MCF 10A (cell line): ENCODE results near the gene MLXIP. TPM values are rescaled to one million over a fixed set of nuclear protein-coding genes. Genes with fewer than 3 reads are reported as not detected.

ENCODE experiments used
- BruUV-seq: library from RNA; stranded (reverse); fragments of 400-500 nt; replicated peaks from 2 replicates; lab custom pipeline; 2021; lab: Mats Ljungman, UMichigan
- CTCF ChIA-PET: fragments of 300-600 bp; sonication (Branson Sonifier 250); formaldehyde crosslinking; extraction: SDS; loops from one replicate; lab custom pipeline; 2021; ENCODE audit warnings: antibody characterized with exemption, inconsistent platforms; lab: Yijun Ruan, JAX
- POLR2A ChIA-PET: fragments of 300-600, 350-650 bp; sonication (Branson Sonifier 250); formaldehyde crosslinking; extraction: SDS; loops from one replicate; lab custom pipeline; 2020; ENCODE audit warnings: antibody characterized with exemption, inconsistent platforms; lab: Yijun Ruan, JAX
- DNase-seq: peaks from one replicate; pipeline ENCODE4 v3.0.0-alpha.2; 2018; ENCODE audit not compliant: unreplicated experiment
- H3K27ac Mint-ChIP-seq: one replicate; pipeline ENCODE4 v1.8.0; 2022; ENCODE audit warnings: mild to moderate bottlenecking, low read depth, mixed read lengths; ENCODE audit not compliant: unreplicated experiment
- H3K27me3 Mint-ChIP-seq: one replicate; pipeline ENCODE4 v1.8.0; 2022; ENCODE audit warnings: mixed read lengths; ENCODE audit not compliant: insufficient read depth, unreplicated experiment
- H3K36me3 Mint-ChIP-seq: one replicate; pipeline ENCODE4 v1.8.0; 2022; ENCODE audit warnings: mild to moderate bottlenecking, moderate library complexity, mixed read lengths; ENCODE audit not compliant: insufficient read depth, unreplicated experiment
- H3K4me1 Mint-ChIP-seq: one replicate; pipeline ENCODE4 v1.8.0; 2022; ENCODE audit warnings: mixed read lengths; ENCODE audit not compliant: insufficient read depth, unreplicated experiment
- H3K4me3 Mint-ChIP-seq: one replicate; pipeline ENCODE4 v1.8.0; 2022; ENCODE audit warnings: mild to moderate bottlenecking, moderate library complexity, mixed read lengths; ENCODE audit not compliant: unreplicated experiment
- H3K9me3 Mint-ChIP-seq: one replicate; pipeline ENCODE4 v1.8.0; 2022; ENCODE audit warnings: mixed read lengths; ENCODE audit not compliant: unreplicated experiment
- CTCF ChIP-seq: fragments of 200-600 bp; IDR thresholded peaks from one replicate; pipeline ENCODE4 v1.8.0; 2022; ENCODE audit warnings: antibody characterized with exemption, mild to moderate bottlenecking; ENCODE audit not compliant: unreplicated experiment
- intact Hi-C: fragments of 100-400 bp; cut with micrococcal nuclease; formaldehyde crosslinking; loops from 2 replicates; pipeline ENCODE4 v1.14.1; 2022
- total RNA-seq: library from RNA; stranded (reverse); gene quantifications from 2 replicates; pipeline ENCODE4 v1.2.3, GENCODE V29; 2022

Gene MLXIP
- total RNA-seq, 1 experiment from 2014 or later = 35.6 TPM

GRCh38 chr12:122159882-122160281, 81.3 kb downstream of the MLXIP start:
- BruUV-seq = no TSS peak
- Mint-ChIP-seq H3K36me3 (peaks cover 11% of the 10 kb centered on the region), H3K27me3 (no peaks in the 10 kb centered on the region), H3K27ac (no peak overlapping the region), H3K4me1 (peaks cover 6% of the 10 kb centered on the region), H3K9me3 (no peaks in the 10 kb centered on the region), H3K4me3 (no peak overlapping the region)
- TF ChIP-seq CTCF = no peak
- DNase-seq = peak; percentile 8
- POLR2A ChIA-PET = no interaction called here
- intact Hi-C loops = no loop called here
- CTCF ChIA-PET = interaction anchor here (0.6 kb wide), 2 partner anchors 29 to 132 kb away, joined by 3 to 5 read pairs; no protein-coding TSS in a partner anchor

GRCh38 chr12:122160761-122161160, 82.2 kb downstream of the MLXIP start:
- Mint-ChIP-seq H3K9me3 (no peaks in the 10 kb centered on the region), H3K27ac (peak overlapping the region; percentile 35), H3K27me3 (no peaks in the 10 kb centered on the region), H3K4me1 (peaks cover 6% of the 10 kb centered on the region), H3K4me3 (no peak overlapping the region), H3K36me3 (peaks cover 11% of the 10 kb centered on the region)
- DNase-seq = no peak
- POLR2A ChIA-PET = no interaction called here
- TF ChIP-seq CTCF = no peak
- CTCF ChIA-PET = no interaction called here
- intact Hi-C loops = no loop called here
- BruUV-seq = no TSS peak

- CTCF ChIA-PET = no interaction called here
- no peak for DNase-seq
- Mint-ChIP-seq H3K36me3 (peaks cover 11% of the 10 kb centered on the region), H3K4me1 (peaks cover 6% of the 10 kb centered on the region), H3K27me3 (no peaks in the 10 kb centered on the region), H3K27ac (no peak overlapping the region), H3K9me3 (no peaks in the 10 kb centered on the region), H3K4me3 (no peak overlapping the region)
- POLR2A ChIA-PET = no interaction called here
- TF ChIP-seq CTCF = no peak
- intact Hi-C loops = no loop called here
- BruUV-seq = no TSS peak
Observed at GRCh38 chr12:122161682-122162081, 83.1 kb downstream of the MLXIP start.

- H3K4me1 Mint-ChIP-seq = peaks cover 6% of the 10 kb centered on the region
- peaks cover 11% of the 10 kb centered on the region for H3K36me3 Mint-ChIP-seq
- no peak for TF ChIP-seq CTCF
- H3K27me3 Mint-ChIP-seq = no peaks in the 10 kb centered on the region
- H3K9me3 Mint-ChIP-seq = no peaks in the 10 kb centered on the region
- no peak overlapping the region for H3K27ac Mint-ChIP-seq
- BruUV-seq = no TSS peak
- no peak overlapping the region for H3K4me3 Mint-ChIP-seq
- no peak for DNase-seq
- intact Hi-C loops = no loop called here
- ChIA-PET POLR2A (no interaction called here), CTCF (no interaction called here)
Observed at GRCh38 chr12:122162976-122163375, 84.4 kb downstream of the MLXIP start.
